Hepatic stellate cell (primary cell): Measurements from ENCODE around the gene FKBP11.
A peak's percentile ranks its signal among the peaks of the same experiment; 100 is the strongest.

Experiments
- DNase-seq: peaks from one replicate; pipeline ENCODE4 v3.0.0; 2011; ENCODE audit warnings: low spot score

Gene FKBP11

GRCh38 chr12:48925304-48926011, at the start of gene FKBP11:
Gene FKBP11 (minus strand): TSS chr12:48925492. CDS start chr12:48925428, 64 bp downstream.
- DNase-seq = peak; percentile 78

GRCh38 chr12:48973941-48974673, 48.8 kb upstream of the FKBP11 start:
- DNase-seq = peak; percentile 74

GRCh38 chr12:48973531-48973930, 48.2 kb upstream of the FKBP11 start:
- peak; percentile 44 for DNase-seq

- DNase-seq = peak; percentile 19
Measured at GRCh38 chr12:48972952-48973483, 47.7 kb upstream of the FKBP11 start.

GRCh38 chr12:48972213-48972951, 47.1 kb upstream of the FKBP11 start:
- DNase-seq = no peak

GRCh38 chr12:48970702-48971334, 45.5 kb upstream of the FKBP11 start:
- DNase-seq = no peak

GRCh38 chr12:48969833-48970701, 44.8 kb upstream of the FKBP11 start:
- no peak for DNase-seq

GRCh38 chr12:48969160-48969771, 44.0 kb upstream of the FKBP11 start:
- no peak for DNase-seq

- DNase-seq = no peak
Measured at GRCh38 chr12:48968467-48968866, 43.2 kb upstream of the FKBP11 start.

GRCh38 chr12:48967991-48968390, 42.7 kb upstream of the FKBP11 start:
- DNase-seq = no peak

GRCh38 chr12:48966177-48966895, 41.0 kb upstream of the FKBP11 start:
- no peak for DNase-seq

GRCh38 chr12:48965298-48965838, 40.1 kb upstream of the FKBP11 start:
- DNase-seq = peak; percentile 67

- DNase-seq = no peak
Measured at GRCh38 chr12:48961801-48962200, 36.5 kb upstream of the FKBP11 start.

- DNase-seq = no peak
Measured at GRCh38 chr12:48961331-48961730, 36.0 kb upstream of the FKBP11 start.

GRCh38 chr12:48960834-48961233, 35.5 kb upstream of the FKBP11 start:
- DNase-seq = no peak

- DNase-seq = no peak
Measured at GRCh38 chr12:48958049-48958388, 32.7 kb upstream of the FKBP11 start.

GRCh38 chr12:48957141-48958048, 32.1 kb upstream of the FKBP11 start, which contains the start of gene ARF3:
Gene ARF3 (minus strand): TSS chr12:48957487. CDS start chr12:48941095, 16,392 bp downstream.
- DNase-seq = peak; percentile 97
